Gastrocnemius medialis (tissue), 4 donors: ENCODE data around the gene B3GNT3.

Source experiments
- POLR2A ChIP-seq, 2 donors: fragments of 450-650 bp; IDR thresholded peaks; one replicate each; pipeline ENCODE4 v1.6.1; 2017; ENCODE audit warnings: antibody characterized with exemption in 2 of 2, mild to moderate bottlenecking in 2 of 2, moderate library complexity in 2 of 2
- TF ChIP-seq, protein P1 (sequence below), 5 experiments: fragments of 450-650 bp in 3 of 5; fragments of 200-600 bp in 2 of 5; sonication (generic) in 2 of 5; IDR thresholded peaks in 4 of 5; conservative IDR thresholded peaks in 1 of 5; 1 replicate in 4 of 5; 2 replicates in 1 of 5; pipeline ENCODE4 v1.5.1; 2016 to 2019; ENCODE audit warnings: antibody characterized with exemption in 5 of 5, mild to moderate bottlenecking in 3 of 5, moderate library complexity in 3 of 5

DNA sequence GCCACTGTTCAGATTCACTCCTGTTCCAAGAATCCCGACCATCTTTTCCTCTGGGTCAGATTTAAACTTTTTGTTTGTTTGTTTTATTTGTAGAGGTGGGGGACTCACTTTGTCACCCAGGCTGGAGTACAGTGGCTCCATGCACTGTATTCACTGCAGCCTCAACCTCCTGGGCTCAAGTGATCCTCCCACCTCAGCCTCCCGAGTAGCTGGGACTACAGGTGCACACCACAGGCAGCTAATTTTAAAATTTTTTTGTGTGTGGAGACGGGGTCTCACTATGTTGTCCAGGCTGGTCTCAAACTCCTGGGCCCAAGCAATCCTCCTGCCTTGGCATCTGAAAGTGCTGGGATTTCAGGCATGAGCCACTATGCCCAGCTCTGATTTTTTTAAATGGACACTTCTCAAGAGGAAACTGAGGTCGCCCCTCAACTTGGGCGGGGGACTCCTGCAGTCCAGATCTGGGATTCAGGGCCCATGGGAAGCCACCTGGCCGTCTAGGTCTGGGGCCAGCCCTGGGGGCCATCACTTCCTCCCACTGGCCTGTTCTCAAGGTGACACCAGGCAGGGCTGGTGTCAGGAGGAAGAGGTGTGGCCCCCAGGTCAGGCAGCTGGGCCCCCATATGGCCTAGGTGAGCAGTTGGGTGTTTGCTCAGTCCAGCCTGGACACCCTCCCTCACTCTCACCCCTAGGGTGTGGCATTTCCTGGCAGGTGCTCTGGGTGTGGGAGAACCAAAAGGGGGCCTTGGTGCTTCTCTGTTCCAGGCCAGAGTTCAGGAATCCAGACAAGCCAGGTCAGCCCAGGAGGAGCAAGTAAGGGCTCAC, 1.3 kb downstream of the B3GNT3 start:
- TF ChIP-seq, protein P1, sequence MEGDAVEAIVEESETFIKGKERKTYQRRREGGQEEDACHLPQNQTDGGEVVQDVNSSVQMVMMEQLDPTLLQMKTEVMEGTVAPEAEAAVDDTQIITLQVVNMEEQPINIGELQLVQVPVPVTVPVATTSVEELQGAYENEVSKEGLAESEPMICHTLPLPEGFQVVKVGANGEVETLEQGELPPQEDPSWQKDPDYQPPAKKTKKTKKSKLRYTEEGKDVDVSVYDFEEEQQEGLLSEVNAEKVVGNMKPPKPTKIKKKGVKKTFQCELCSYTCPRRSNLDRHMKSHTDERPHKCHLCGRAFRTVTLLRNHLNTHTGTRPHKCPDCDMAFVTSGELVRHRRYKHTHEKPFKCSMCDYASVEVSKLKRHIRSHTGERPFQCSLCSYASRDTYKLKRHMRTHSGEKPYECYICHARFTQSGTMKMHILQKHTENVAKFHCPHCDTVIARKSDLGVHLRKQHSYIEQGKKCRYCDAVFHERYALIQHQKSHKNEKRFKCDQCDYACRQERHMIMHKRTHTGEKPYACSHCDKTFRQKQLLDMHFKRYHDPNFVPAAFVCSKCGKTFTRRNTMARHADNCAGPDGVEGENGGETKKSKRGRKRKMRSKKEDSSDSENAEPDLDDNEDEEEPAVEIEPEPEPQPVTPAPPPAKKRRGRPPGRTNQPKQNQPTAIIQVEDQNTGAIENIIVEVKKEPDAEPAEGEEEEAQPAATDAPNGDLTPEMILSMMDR (IDR thresholded peaks at IDR 0.05 in 4 of 5, conservative IDR thresholded peaks at IDR 0.05 in 1 of 5) = no peak
- TF ChIP-seq POLR2A (IDR thresholded peaks at IDR 0.05) = no peak
